Measurements from ENCODE around the gene MACROD2.
"Not testable (repeated sequence)": the region's sequence is repeated elsewhere in the genome, so short reads cannot be mapped to it uniquely, and the experiment has no call there.

The MACROD2 gene

DNA sequence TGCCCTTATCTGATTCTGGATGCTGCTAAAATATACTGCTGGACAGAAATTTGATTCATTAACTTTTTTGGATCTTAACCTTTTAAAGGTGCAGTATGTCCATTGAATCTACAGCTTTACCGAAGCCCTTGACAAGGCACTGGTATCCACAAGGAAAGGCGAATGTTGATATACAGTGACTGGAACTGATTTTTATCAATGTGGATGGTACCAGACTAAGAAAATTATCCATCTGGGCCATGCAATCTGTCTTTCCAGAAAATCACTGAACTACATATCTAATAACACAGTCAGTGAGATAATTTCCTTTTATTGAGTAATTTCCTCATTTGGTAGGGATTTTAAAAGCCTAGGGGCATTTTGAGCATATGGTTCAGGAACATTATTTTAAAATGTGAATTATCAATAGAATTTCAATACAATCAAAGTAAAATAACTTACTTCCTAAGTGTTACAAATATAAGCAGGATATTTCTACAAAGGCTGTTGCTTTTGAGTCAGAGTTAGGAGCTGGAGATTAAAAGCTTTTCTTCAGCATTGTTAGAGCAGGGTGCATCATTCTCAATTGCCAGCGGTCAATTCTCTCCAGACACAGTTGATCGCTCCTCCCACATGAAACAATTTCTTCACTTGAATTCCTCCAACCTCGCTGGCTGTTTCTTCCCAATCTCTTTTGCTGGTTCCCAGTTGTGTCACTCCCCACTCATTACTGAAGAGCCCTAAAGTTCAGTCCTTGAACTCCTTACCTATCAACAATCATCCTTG lies 927.4 kb downstream of the MACROD2 start:
- no peak for DNase-seq (ENCODE audit: extremely low read depth in 1 of 2, low read depth in 1 of 2)

DNA sequence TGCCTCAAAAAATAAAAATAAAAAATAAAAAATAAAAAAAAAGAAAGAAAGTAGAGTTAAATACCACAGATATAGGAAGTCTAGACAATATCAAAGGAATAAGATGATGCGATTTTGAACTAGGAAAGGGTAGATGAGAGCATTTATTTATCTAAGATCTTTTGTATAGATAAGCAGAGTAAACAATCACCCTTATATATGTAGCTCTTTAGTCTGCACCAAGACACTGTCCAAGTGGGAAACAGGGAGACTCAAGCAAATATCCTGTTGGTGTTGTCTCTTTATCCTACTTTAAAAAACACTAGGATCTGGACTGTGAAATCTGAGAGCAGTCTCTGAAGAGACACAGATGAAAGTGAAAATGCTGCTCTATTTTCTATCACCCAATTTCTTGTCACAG lies 929.1 kb downstream of the MACROD2 start:
- DNase-seq (ENCODE audit: extremely low read depth in 1 of 2, low read depth in 1 of 2), result no peak

DNA sequence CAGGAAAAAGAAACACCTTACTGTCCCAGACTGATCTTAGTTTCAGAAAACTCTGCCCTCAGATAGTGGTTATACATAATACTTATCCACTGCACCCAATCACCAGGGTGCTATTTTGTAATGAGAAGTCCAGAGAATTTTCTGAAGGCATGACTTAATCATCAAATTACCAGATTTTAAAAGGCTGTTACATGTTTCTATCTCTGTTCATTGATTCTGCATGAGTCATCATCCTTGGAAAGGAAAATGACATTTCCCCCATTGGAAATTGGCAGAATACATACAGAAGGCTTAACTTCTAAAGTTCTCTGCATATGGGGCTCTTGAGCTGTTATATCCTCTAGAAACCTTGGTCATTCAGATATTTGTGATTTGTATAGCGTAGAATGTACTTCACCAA lies 930.0 kb downstream of the MACROD2 start:
- DNase-seq (ENCODE audit: extremely low read depth in 1 of 2, low read depth in 1 of 2), result no peak

DNA sequence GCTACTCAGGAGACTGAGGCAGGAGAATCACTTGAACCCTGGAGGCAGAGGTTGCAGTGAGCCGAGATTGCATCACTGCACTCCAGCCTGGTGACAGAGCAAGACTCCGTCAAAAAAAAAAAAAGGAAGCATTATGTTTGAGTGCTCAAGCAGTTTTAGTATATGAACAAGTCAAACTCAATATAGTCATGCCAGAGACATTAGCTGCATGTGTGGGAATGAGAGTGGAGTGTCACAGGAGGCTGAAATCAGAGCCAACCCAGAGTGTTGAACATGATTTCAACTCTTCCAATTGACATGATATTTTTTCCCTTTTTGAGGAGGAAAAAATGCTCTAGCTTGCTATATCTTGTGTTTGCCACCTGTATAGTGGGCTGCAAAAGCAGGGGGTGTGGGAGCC lies 931.1 kb downstream of the MACROD2 start:
- not testable (repeated sequence) for DNase-seq (ENCODE audit: extremely low read depth in 1 of 2, low read depth in 1 of 2)

GRCh38 chr20:14928083-14928482 lies 932.8 kb downstream of the MACROD2 start:
- no peak for DNase-seq (ENCODE audit: extremely low read depth in 1 of 2, low read depth in 1 of 2)

DNA sequence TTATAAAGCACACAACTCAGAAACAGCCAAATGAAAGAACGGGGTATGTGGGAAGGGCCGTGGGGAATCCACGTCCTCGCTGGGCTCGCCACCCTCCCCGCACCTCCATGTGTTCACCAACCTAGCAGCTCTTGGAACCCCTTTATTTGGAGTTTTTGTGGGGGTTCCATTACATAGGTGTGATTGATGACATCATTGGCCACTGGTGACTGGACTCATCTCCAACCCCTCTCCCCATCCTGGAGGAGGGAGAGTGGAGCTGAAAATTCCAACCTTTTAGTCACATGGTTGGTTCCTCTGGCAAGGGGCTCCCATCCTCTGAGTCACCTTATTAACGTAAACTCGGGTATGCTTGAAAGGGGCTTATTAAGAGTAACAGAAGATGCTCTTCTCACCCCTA lies 934.1 kb downstream of the MACROD2 start:
- no peak for DNase-seq (ENCODE audit: extremely low read depth in 1 of 2, low read depth in 1 of 2)

- no peak for DNase-seq (ENCODE audit: extremely low read depth in 1 of 2, low read depth in 1 of 2)
These were observed 936.7 kb downstream of the MACROD2 start for GRCh38 chr20:14932040-14932439.

DNA sequence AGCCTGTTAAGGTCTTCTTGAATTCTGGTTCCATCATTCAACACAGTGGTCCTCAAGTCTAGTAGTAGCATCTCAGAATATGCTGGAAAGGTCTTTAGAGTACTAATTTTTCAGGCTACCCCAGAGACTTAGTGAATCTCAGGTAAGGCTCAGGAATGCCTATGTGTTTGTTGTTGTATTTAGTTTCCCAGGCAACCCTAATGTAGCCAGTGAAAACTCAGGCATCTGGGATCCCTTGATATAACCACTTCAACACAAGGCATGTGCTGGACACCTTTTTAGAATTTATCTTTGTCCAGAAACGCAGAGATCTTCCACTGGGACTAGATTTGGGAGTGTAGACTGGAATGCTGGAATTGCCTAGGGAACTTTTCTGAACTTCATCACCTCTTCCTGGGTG lies 940.0 kb downstream of the MACROD2 start:
- no peak for DNase-seq (ENCODE audit: extremely low read depth in 1 of 2, low read depth in 1 of 2)

DNA sequence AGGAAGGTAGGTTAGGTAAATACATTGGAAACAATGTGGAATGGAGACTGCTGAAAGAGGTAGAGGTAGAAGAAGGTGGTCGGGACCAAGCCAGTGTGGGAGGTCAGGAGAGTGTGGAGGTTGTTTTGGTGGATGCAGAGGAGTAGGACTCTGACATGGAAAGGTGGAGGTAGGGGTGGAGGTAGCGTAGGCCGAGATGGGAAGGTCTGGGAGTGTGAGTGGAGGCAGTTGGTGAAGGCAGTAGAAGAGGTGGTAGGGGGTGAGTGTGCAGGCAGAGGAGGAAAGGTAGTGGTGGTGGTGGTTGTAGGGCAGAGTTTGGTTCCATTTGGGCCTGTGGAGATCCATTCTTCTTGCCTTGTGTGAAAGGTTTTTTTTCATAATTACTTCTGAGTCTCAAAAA lies 941.7 kb downstream of the MACROD2 start:
- no peak for DNase-seq (ENCODE audit: extremely low read depth in 1 of 2, low read depth in 1 of 2)

DNA sequence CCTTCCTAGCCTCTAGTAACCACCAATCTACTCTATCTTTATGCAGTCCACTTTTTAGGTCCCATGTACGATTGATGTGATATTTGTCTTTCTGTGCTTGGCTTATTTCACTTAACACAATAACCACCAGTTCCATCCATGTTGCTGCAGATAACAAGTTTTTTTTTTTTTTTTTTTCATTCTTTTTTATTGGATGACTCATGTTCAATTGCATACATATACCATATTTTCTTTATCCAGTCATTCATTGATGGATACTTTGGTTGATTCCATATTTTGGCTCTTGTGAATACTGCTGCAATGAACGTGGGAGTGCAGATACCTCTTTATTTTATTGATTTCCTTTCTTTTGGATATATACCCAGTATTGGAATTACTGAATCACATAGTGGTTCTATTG lies 942.5 kb downstream of the MACROD2 start:
- DNase-seq (ENCODE audit: extremely low read depth in 1 of 2, low read depth in 1 of 2), result no peak

DNA sequence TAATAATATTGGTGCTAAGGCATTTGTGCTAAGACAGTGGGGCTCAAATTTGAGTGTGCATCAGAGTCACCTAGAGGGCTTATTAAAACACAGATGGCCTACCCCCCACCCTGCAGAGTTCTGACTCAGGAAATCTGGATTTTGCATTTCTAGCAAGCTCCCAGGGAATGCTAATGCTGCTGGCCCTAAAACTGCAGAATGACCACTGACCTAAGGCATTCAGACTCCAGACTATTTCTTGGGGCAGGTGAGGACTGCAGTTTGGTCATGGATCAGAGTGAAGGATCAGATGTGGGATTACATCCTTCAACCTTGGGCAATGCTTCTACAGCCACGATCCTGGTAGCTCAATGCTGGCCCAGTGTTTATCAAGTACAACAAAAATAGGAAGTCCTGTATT lies 952.2 kb downstream of the MACROD2 start:
- DNase-seq (ENCODE audit: extremely low read depth in 1 of 2, low read depth in 1 of 2), result no peak

DNA sequence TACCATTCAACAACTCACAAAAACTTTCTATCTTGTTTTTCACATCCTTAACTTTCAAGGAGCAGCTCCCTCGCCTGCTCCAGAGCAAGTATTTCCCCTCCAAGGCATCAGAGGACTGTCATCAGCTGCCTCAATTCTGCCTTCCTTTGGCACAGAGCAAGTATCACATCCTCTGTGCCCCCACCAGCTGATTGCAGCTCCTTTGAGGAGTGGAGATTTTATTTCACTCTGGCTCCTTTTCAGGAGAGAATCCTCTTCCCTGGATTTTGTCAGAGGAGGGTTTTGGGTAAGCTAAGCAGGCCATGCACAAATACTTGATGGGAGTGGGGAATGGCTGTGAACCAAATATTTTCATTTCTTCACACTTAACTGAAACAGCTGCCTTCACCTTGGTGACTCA lies 952.6 kb downstream of the MACROD2 start:
- DNase-seq (ENCODE audit: extremely low read depth in 1 of 2, low read depth in 1 of 2), result no peak

- no peak for DNase-seq (ENCODE audit: extremely low read depth in 1 of 2, low read depth in 1 of 2)
These were observed 953.1 kb downstream of the MACROD2 start for GRCh38 chr20:14948416-14948815.

DNA sequence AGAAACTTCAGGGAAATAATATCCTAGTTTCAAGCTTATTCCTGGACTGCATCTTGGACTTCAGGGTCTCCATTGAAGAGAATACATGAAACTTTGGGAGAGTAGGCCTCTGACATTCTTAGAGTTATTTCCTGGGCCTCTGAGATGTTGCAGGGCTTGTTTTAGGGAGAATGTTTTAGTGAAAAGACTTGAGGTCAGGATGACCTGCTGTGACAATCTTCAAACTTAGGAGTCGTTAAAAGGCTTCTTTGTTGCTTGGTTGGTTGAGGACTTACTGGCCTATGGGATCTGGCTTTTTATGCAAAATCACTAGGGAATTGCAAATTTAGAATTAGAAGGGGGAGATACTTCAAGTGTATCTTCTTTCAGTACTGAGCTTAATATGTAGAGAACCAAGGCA lies 955.3 kb downstream of the MACROD2 start:
- DNase-seq (ENCODE audit: extremely low read depth in 1 of 2, low read depth in 1 of 2), result no peak

DNA sequence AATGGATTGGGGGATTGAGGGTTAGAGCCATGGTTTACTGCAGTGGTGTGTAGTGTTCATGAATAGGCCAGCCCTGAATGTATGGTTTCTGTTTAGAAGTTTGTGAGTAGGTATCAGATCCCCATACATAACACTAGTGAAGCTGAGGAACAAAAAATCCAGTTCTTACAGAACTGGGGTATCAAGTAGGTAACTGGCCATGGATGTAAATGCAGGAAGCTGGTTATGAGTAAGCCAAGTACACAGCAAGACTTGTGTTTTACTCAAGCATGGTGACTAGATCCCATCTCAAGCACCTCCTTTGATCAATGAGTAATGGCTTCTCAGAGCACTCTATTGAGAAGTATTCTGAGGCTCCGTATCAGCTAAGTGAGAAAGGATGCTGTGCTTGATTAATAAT lies 955.8 kb downstream of the MACROD2 start:
- DNase-seq (ENCODE audit: extremely low read depth in 1 of 2, low read depth in 1 of 2), result no peak

DNA sequence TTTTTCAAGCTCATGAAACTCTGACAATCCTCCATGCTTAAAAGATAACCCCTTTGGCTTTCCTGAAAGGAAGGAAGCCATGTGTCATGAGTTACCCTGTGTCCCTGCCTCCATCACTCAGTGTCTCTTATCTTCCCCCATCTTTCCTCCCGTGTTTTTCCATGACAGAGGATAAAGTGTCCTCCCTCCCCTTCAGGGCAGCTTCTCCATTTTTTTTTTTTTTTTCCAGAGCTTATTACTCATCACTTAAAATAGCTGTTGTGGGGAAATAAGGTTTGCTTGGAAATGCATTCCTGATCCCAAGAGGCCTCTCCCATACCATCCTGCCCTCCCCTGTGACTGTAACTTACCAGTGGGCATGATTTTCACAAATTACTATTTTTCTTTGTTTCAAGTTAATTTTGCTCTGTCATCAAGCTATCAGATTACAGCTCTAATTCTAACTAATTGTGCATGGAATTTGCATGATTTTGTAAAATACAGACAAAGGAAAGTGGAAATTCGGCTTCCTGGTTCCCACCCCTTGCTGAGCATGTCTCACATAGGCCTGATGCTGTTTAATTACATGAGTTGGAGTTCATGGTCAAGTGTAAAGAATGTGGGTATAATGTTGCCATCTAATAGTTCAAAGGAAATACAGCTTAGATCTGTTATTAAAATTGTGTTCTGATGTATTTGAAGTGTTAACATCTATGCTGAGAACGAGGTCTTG lies 956.5 kb downstream of the MACROD2 start:
- no peak for DNase-seq (ENCODE audit: extremely low read depth in 1 of 2, low read depth in 1 of 2)

GRCh38 chr20:14953736-14954135 lies 958.4 kb downstream of the MACROD2 start:
- no peak for DNase-seq (ENCODE audit: extremely low read depth in 1 of 2, low read depth in 1 of 2)

DNA sequence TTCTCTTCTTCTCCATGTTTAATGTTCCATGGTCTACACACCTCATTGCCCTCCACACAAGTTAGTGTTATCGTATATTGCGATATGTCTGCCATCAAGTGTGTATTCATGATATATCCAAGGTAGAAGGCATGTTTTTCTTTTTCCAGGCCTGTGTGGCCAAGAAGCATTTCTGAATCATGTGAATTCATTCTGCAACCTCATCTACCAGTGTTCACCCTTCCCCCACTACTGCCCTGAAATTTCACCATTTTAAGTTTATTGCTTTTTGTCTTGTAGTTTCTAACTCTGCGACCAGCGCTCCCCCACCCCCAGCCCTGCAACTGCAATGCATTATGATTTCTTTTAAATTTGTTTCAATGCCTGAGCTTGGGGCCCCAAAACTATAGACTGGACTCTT lies 960.1 kb downstream of the MACROD2 start:
- no peak for DNase-seq (ENCODE audit: extremely low read depth in 1 of 2, low read depth in 1 of 2)

DNA sequence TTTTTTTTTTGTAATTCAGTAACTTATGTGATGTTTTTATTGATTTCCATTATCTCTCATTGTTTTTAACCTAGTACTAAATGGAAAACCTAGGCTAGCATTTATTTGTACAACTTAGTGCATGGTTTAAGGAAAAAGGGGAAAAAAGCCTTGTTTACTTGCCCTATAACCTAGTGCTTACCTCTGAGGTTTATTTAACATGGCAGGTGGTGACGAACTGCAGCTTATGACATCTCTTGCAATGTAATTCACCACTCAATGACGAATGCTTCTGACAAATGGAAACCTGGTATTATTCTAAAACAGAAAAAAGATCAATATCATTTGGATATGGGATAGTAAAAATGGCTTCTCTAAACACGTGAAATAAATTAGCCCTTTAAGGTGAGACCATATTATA lies 960.7 kb downstream of the MACROD2 start:
- no peak for DNase-seq (ENCODE audit: extremely low read depth in 1 of 2, low read depth in 1 of 2)

DNA sequence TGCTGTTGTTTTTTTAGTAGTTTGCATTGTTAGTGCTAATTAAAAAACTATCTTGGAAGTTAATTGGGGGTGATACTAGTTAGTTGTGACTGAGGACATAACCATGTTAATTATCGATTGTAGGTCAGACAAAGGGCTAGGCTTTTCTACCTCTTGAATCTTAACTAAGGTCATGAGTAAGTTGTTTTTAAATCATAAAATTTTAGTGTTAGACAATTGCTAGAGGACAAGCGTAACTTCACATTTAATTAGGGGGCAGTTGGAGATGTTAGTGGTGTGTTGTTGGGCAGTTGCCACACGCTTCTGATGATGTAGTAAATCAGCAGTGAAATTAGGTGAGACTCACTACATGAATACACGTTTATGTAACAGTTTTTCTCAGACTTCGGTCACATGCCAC lies 961.2 kb downstream of the MACROD2 start:
- no peak for DNase-seq (ENCODE audit: extremely low read depth in 1 of 2, low read depth in 1 of 2)

DNA sequence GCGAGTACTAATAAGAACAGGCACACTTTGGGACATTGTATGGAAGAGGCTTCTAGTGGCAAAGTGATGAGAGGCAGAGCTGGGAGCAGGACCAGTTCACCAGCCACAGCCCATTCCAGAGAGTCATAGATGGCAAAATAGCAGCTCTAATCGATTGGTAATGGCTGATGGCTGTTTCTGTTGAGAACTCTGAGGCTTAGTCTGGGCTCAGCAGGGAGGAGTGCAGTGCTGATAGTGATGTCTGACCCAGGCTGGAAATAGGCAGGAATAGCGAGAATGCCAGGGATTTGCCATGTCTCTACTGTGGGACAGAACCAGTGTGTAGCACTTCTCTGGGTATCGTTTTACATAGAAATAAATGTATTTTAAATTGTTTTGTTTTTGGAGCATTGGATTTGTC lies 962.1 kb downstream of the MACROD2 start:
- no peak for DNase-seq (ENCODE audit: extremely low read depth in 1 of 2, low read depth in 1 of 2)

- no peak for DNase-seq (ENCODE audit: extremely low read depth in 1 of 2, low read depth in 1 of 2)
These were observed 963.3 kb downstream of the MACROD2 start for GRCh38 chr20:14958626-14959025.
